Activated naive CD4-positive, alpha-beta T cell treated with anti-CD3 and anti-CD28 coated beads, Interleukin-2, amount 50 U/mL, for 72 hours (primary cell): ENCODE measurements around the gene CGN. TPM values are rescaled to one million over a fixed set of nuclear protein-coding genes. Genes with fewer than 3 reads are reported as not detected.

ENCODE experiments used
- ATAC-seq, 2 donors: fragments of 150-1000 bp; cut with Tn5 transposase; 2 replicates each; pipeline ENCODE4 v1.10.0; 2021; ENCODE audit warnings: mild to moderate bottlenecking in 2 of 2, moderate library complexity in 2 of 2
- DNase-seq, 2 donors: peaks; one replicate each; pipeline ENCODE4 v3.0.0; 2021 to 2022; ENCODE audit warnings: low spot score in 2 of 2
- H3K27ac Mint-ChIP-seq, 2 donors: one replicate each; pipeline ENCODE4 v1.8.0; 2022; ENCODE audit warnings: mild to moderate bottlenecking in 2 of 2, mixed read lengths in 2 of 2
- H3K36me3 Mint-ChIP-seq, 2 donors: one replicate each; pipeline ENCODE4 v1.8.0; 2022; ENCODE audit warnings: mixed read lengths in 2 of 2
- H3K9me3 Mint-ChIP-seq, 2 donors: one replicate each; pipeline ENCODE4 v1.8.0; 2022; ENCODE audit warnings: mixed read lengths in 2 of 2
- total RNA-seq, 2 donors: library from RNA; stranded (reverse); gene quantifications; one replicate each; pipeline ENCODE4 v1.2.3, GENCODE V29; 2022

The CGN gene, protein sequence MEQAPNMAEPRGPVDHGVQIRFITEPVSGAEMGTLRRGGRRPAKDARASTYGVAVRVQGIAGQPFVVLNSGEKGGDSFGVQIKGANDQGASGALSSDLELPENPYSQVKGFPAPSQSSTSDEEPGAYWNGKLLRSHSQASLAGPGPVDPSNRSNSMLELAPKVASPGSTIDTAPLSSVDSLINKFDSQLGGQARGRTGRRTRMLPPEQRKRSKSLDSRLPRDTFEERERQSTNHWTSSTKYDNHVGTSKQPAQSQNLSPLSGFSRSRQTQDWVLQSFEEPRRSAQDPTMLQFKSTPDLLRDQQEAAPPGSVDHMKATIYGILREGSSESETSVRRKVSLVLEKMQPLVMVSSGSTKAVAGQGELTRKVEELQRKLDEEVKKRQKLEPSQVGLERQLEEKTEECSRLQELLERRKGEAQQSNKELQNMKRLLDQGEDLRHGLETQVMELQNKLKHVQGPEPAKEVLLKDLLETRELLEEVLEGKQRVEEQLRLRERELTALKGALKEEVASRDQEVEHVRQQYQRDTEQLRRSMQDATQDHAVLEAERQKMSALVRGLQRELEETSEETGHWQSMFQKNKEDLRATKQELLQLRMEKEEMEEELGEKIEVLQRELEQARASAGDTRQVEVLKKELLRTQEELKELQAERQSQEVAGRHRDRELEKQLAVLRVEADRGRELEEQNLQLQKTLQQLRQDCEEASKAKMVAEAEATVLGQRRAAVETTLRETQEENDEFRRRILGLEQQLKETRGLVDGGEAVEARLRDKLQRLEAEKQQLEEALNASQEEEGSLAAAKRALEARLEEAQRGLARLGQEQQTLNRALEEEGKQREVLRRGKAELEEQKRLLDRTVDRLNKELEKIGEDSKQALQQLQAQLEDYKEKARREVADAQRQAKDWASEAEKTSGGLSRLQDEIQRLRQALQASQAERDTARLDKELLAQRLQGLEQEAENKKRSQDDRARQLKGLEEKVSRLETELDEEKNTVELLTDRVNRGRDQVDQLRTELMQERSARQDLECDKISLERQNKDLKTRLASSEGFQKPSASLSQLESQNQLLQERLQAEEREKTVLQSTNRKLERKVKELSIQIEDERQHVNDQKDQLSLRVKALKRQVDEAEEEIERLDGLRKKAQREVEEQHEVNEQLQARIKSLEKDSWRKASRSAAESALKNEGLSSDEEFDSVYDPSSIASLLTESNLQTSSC
- 1 to 10 TPM; 2.6 to 3.2 TPM for total RNA-seq

DNA sequence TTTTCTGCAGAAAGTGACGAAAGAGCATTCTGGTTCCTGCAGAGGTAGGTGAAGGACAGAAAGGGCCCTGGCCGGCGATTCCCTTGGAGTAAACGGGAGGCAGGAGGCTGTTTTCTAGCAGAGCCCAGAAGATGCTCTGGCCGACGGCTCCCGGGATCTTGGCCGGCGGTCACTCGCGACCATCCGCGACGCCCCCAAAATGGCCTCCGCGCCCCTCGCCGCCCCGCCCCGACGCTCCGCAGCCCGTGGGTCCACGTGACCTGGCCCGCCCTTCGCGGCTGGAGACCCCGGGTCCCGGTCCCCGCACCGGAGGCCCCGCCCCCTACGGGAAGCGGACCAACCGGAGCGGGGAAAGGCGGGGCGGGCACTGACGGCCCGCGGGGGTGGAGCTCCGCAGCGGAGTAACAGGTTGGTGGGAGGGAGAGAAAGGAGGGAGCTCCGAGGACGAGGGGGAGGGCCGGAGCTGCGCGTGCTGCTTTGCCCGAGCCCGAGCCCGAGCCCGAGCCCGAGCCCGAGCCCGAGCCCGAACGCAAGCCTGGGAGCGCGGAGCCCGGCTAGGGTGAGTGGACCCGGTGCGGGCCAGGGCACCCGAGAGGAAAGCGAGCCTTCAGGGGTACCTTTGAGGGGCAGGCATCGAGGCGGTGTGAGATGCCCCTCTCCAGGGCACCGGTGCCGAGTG, at the start of gene CGN:
Gene CGN, plus strand, starts transcription at position 431 of the 679 bp plus-strand sequence. CDS start 7,133 bp downstream, outside the sequence.
- Mint-ChIP-seq H3K27ac (peak within 1 kb of the TSS in 1 of 2 donors; percentile 49), H3K36me3 (no peaks in the 10 kb centered on the region), H3K9me3 (no peaks in the 10 kb centered on the region)
- ATAC-seq (peak; percentile 95 to 99), DNase-seq (peak; percentile 85 to 87)

DNA sequence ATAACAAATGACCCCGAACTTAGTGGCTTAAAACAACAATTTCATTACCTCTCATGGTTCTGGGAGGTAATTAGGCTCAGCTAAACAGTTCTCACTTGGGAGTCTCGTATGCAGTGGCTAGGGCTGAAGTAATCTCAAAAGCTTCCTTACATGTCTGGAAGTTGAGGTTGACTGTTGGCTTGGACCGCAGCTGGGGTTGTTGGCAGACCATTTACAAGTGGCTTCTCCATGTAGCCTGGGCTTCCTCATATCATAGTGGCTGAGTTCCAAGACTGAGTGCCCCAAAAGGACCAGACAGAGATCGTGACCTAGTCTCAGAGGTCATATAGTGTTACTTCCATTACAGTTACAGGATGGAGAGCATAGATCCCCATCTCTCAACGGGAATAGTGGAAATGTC, 49.5 kb upstream of the CGN start:
- no peak for ATAC-seq
- DNase-seq: no peak
- Mint-ChIP-seq H3K9me3 (peaks cover 0 to 3% of the 10 kb centered on the region in 2 donors), H3K27ac (no peak overlapping the region), H3K36me3 (peaks cover 11 to 13% of the 10 kb centered on the region in 2 donors)

DNA sequence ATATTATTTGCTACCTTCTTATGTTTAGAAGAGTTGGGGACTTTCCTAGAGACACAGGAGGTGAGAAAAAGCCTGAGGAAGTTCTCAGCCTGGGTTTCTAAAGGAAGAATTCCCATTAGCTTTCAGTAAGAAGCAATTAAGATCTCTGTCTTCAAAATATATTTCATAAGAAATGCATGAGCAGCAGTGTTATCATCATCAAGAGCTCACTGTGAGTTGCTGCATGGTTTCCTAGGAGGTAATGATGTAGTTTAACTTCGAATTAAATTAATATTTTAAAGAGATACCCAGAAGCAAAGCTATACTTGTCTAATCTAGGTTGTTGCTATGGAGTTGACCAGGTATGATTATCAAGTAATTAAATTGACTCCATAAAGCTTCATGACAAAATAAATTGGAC, 46.2 kb upstream of the CGN start:
- ATAC-seq: no peak

DNA sequence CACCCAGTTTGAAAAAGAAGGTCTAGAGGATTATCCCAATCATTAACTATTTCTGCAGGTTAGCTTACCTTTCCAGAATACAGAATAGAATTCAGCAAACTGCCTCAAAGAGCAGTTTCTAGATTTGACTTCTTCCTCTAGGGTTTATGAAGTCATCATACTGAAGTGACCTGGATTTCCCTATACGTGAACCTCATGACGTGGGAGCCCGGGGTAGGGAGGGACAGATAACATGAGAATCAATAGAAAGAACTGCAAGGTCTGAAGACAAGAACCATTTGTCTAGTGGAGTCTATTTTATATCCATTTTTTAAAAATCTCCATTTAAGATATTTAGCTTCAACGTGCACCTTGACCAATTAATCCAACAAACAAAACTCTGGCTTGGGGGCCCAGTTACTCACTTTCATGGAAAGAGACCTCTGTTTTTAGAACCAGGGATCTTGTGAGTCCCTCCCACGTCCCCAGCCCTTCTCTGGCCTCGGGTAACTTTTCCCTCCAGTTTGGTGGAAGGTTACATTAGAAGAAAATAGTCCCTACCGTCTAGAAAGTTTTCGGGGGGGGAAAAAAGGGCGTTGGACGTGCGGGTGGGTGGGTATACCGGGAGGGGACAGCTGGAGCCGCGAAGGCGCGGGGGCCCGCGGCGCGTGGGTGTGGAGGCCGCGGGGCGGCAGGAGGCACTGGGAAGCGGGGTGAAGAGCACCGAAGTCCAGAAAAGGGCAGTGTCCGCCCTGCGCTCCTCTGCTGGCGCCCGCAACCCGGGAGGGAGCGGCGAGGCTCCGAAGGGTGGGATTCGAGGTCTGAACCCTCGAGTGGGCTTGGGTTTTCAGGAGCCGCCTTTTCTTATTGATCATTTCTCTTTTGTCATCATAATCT, 38.1 kb upstream of the CGN start:
- Mint-ChIP-seq H3K9me3 (no peaks in the 10 kb centered on the region), H3K36me3 (no peaks in the 10 kb centered on the region), H3K27ac (no peak overlapping the region)
- ATAC-seq (peak in 1 of 2 donors; percentile 64), DNase-seq (no peak)

More for the DNA sequence above, 46.2 kb upstream of the CGN start:
- H3K27ac Mint-ChIP-seq: no peak overlapping the region
- no peaks in the 10 kb centered on the region for H3K36me3 Mint-ChIP-seq
- no peak for DNase-seq
- no peaks in the 10 kb centered on the region for H3K9me3 Mint-ChIP-seq

DNA sequence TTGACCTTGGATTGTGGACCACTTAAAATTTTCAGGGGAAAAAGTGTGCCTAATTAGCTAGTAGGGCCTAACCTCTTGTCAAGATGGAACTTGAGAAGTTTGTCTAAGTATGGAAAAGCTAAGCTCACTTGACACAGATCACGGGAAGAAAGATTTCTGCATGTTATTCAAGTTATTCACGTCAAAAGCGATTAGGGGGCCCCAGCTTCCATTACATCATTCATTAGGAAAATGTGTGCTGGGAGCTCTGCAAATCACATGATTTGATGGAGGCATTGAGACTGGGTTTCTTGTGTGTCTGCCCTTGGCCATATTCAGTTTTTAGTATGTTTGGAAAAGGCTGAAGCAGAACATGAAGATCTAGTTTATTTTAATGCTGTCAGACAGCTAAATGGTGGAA, 36.4 kb upstream of the CGN start:
- ATAC-seq: no peak
- H3K9me3 Mint-ChIP-seq: no peaks in the 10 kb centered on the region
- H3K36me3 Mint-ChIP-seq: no peaks in the 10 kb centered on the region

DNA sequence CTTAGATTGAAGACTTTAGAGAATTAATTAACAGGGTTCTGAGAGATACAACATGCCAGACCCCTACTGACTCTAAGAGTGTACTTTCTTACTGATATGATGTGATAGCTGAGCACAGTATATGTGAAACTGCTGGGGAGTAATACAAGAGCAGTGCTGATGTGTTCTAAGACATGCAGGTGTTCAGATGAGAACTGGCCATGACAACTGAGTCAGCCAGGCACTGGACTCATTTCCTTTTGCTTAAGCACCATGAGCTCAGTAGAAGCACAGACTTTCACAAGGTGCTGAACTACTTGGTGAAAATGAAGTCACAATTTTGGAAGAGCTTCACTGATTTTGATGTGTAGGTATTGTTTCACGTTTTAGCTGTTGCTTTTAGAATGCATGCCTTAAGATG, 36.0 kb upstream of the CGN start:
- peak; percentile 88 to 100 for ATAC-seq
- peak in 1 of 2 donors; percentile 44 for DNase-seq
- peak overlapping the region in 1 of 2 donors; percentile 22 for H3K27ac Mint-ChIP-seq
- H3K9me3 Mint-ChIP-seq: no peaks in the 10 kb centered on the region
- no peaks in the 10 kb centered on the region for H3K36me3 Mint-ChIP-seq

More for the DNA sequence above, 36.4 kb upstream of the CGN start:
- DNase-seq: no peak
- H3K27ac Mint-ChIP-seq: peak overlapping the region in 1 of 2 donors; percentile 22

DNA sequence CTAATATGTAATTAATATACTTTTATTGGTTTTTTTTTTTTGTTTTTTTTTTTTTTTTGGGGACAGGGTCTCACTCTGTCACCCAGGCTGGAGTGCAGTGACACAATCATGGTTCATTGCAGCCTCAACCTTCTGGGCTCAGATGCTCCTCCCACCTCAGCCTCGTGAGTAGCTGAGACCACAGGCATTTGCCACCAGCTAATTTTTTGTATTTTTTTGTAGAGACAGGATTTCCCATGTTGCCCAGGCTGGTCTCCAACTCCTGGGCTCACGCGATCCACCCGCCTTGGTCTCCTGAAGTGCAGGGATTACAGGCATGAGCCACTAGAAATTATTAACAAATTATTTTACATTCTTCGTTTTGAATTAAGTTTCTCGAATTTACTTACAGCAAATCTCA, 35.1 kb upstream of the CGN start:
- H3K27ac Mint-ChIP-seq: no peak overlapping the region
- H3K36me3 Mint-ChIP-seq: peaks cover 0 to 6% of the 10 kb centered on the region in 2 donors
- DNase-seq (no peak), ATAC-seq (no peak)
- no peaks in the 10 kb centered on the region for H3K9me3 Mint-ChIP-seq

DNA sequence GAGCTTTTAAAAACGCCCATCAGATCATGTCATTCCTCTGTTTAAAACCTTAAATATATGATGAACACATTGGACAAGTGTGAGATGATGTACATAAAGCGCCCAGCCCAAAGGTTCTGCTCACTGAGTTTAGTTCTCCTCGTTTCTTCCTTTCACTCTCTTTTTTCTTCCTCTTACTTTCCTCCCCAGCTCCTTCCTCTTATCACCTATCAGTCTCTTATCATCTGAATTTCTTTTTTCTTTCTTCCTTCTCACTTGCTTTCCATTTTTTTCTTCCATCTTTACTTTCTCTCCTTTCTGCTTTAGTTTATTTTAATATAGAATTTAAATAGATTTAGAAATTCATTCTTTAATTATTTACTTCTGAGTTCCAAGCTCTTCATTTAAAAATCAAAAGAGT, 34.1 kb upstream of the CGN start:
- DNase-seq: no peak
- no peak for ATAC-seq
- peaks cover 0 to 10% of the 10 kb centered on the region in 2 donors for H3K36me3 Mint-ChIP-seq
- H3K27ac Mint-ChIP-seq: no peak overlapping the region
- H3K9me3 Mint-ChIP-seq: no peaks in the 10 kb centered on the region

DNA sequence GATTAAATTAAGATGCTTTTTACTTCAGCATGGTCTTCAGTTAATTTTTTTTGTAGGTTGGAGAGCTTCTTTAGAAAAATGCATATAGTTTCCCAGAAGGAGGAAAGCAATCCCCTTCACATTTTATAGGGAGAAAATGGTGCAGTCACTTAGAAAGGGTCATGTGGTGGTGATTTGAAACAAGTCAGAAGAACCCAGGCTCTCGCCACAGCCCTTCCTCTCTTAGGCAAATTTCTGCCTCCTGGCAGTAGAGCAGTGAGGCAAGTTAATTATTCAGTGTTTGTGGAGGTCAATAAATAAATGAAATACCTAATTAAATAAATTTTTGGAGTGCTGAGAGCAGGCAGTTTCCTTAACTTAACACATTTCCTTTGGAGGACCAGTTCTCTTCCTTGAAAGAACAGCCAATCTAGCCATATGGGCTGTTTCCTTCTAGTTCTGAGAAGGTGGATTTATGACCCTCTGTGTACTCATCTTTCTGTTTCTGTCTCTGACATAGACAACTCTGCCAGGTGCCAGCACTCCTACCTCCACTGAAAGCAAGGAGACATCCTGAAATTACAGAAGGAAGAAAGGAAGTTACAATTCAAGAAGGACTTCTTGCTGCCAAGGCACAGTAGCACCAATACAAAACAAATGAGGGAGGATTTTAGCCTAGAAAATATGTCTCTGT, 32.9 kb upstream of the CGN start:
- H3K36me3 Mint-ChIP-seq: peaks cover 0 to 12% of the 10 kb centered on the region in 2 donors
- H3K27ac Mint-ChIP-seq: no peak overlapping the region
- H3K9me3 Mint-ChIP-seq: no peaks in the 10 kb centered on the region
- DNase-seq (no peak), ATAC-seq (no peak)

DNA sequence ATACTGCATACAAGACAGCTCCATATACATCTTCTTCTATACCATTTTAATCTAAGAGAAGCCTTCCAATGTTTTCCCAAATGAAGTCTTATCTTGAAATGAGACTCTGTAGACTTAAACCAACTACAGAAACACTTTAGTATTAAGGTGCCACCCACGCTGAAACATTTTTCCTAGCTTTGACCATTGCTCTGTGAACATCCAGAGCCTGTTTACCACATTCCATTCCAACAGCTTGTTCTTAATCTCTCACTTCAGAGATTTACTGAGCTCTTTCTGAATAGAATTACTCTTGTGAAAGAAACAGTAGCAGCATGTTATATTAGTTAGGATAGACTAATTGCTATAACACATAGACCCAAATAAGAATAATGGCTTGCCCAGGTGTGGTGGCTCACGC, 32.3 kb upstream of the CGN start:
- DNase-seq (no peak), ATAC-seq (no peak)
- Mint-ChIP-seq H3K27ac (no peak overlapping the region), H3K9me3 (no peaks in the 10 kb centered on the region), H3K36me3 (peaks cover 0 to 12% of the 10 kb centered on the region in 2 donors)

DNA sequence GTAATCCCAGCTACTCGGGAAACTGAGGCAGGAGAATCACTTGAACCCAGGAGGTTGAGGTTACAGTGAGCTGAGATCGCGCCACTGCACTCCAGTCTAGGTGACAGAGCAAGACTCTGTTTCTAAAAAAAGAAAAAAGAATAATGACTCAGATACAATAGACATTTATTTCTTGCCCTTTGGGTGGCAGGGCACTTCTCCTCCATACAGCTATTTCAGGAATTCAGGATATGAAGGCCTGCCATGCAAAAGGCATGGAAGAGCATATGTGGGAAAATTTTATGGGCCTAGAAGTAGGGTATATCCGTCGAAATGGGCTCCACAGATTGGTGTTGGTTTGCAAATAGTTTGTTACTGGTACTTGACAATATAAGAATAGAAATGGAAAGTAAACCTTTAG, 31.7 kb upstream of the CGN start:
- ATAC-seq (no peak), DNase-seq (no peak)
- Mint-ChIP-seq H3K9me3 (no peaks in the 10 kb centered on the region), H3K27ac (no peak overlapping the region), H3K36me3 (peaks cover 0 to 12% of the 10 kb centered on the region in 2 donors)

DNA sequence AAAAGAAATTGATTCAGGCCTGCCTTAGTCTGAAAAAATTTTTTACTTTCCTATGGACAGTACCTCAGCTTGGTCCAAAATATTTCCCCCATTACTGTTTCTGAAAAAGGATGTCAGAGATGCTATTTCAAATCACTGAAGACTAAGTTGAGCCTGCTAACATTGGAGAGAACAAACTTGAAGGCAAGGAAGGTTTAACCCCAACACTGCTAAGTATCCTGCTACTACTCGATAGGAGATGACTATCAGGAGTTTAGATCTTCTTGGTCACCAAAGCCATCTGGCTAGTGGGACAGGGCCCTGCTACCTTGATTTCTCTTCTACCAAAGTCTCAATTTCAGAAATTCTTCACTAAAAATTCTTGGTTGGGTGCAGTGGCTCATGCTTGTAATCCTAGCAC, 29.2 kb upstream of the CGN start:
- Mint-ChIP-seq H3K36me3 (peaks cover 0 to 12% of the 10 kb centered on the region in 2 donors), H3K9me3 (no peaks in the 10 kb centered on the region), H3K27ac (no peak overlapping the region)
- ATAC-seq: no peak
- DNase-seq: no peak

DNA sequence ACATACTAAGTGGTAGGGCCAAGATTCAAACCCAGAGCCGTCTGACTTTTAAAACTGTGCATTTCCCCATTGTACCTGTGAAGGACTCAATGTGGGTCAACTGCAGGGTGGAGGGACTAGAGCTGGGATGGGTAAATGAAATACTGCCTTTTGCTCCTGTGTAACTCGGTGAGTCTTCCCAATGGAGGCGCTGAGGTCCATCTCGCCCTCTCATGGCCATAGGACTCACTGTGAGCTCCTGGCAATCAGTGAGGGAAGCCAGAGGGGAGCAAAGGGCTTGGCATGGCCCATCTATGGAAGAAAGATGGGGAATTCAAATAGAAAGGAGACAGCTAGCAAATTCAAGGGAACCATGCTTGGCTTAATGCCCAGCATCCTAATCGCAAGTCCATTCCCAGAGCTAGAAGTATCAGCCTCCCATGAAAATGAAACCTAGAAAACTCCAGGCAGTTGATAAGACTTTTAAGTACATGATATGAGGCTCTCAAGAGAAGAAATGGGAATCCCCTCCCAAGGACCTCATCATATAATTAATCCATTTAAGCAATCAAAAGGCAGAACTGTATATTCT, 25.4 kb upstream of the CGN start:
- H3K27ac Mint-ChIP-seq: no peak overlapping the region

DNA sequence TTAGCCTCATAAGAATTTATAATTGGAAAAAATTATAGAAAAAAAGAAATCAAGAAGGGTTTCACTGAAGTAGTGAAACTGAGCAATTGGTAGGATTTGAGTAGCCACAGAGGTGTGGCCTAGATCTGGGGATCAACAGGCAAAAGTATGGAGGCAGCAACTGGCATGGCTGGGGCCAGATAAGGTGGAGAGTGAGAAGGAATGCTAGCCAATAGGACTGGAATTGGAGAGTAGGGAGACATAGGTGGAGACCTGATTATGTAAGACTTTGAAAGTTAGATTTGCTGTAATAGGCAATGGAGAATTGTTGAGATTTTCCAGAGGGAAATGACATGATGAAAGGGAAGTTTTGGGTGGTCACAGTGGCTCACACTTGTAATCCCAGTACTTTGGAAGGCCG, 24.6 kb upstream of the CGN start:
- Mint-ChIP-seq H3K36me3 (peaks cover 0 to 6% of the 10 kb centered on the region in 2 donors), H3K9me3 (no peaks in the 10 kb centered on the region), H3K27ac (no peak overlapping the region)
- DNase-seq: no peak
- ATAC-seq: no peak

More for the DNA sequence above, 25.4 kb upstream of the CGN start:
- H3K36me3 Mint-ChIP-seq: peaks cover 0 to 7% of the 10 kb centered on the region in 2 donors
- H3K9me3 Mint-ChIP-seq: no peaks in the 10 kb centered on the region
- no peak for DNase-seq
- ATAC-seq: no peak

DNA sequence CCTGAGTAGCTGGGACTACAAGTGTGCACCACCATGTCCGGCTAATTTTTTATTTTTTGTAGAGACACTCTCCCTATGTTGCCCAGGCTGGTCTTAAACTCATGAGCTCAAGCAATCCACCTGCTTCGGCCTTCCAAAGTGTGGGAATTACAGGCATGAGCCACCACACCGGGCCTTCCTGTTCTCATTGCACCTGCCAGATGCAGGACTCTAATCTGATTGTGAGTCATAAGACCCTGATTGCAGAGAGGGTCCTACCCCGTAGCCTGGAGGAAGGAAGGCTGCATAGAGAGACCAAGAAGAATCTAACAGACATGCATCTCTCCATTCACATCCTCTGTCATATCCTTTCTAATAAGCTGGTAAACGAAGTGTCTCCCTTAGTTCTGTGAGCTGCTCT, 19.5 kb upstream of the CGN start:
- no peak for DNase-seq
- no peak overlapping the region for H3K27ac Mint-ChIP-seq

More for the DNA sequence above, 19.5 kb upstream of the CGN start:
- ATAC-seq: no peak
- Mint-ChIP-seq H3K9me3 (no peaks in the 10 kb centered on the region), H3K36me3 (no peaks in the 10 kb centered on the region)
